Sigmoid colon (tissue), 7 donors: Measurements from ENCODE around the gene CCDC57. TPM values are rescaled to one million over a fixed set of nuclear protein-coding genes. Genes with fewer than 3 reads are reported as not detected.

ENCODE experiments used
- DNase-seq: peaks from one replicate; pipeline ENCODE4 v3.0.0-alpha.2; 2019
- H3K27ac ChIP-seq, 4 donors: fragments of 200-600 bp; sonication (generic); one replicate each; pipeline ENCODE4 v1.5.1; 2016 to 2019; ENCODE audit warnings: mild to moderate bottlenecking in 1 of 4
- H3K27me3 ChIP-seq, 3 donors: fragments of 200-600 bp; sonication (generic); one replicate each; pipeline ENCODE4 v1.5.1; 2019; ENCODE audit warnings: mild to moderate bottlenecking in 1 of 3
- H3K36me3 ChIP-seq, 4 donors: fragments of 200-600 bp; sonication (generic); one replicate each; pipeline ENCODE4 v1.5.1; 2016 to 2019
- H3K4me1 ChIP-seq, 4 donors: fragments of 200-600 bp; sonication (generic); one replicate each; pipeline ENCODE4 v1.5.1; 2017 to 2019
- H3K4me3 ChIP-seq, 4 donors: fragments of 200-600 bp; sonication (generic); one replicate each; pipeline ENCODE4 v1.5.1; 2017 to 2019; ENCODE audit warnings: mild to moderate bottlenecking in 2 of 4, moderate library complexity in 1 of 4
- H3K9me3 ChIP-seq, 4 donors: fragments of 200-600 bp in 3 of 4; sonication (generic) in 3 of 4; one replicate each; pipeline versions ENCODE4 v1.5.1 to v1.6.1; 2013 to 2019
- EP300 ChIP-seq, 4 donors: sonication (generic); formaldehyde crosslinking; IDR thresholded peaks; one replicate each; pipeline ENCODE4 v1.6.1; 2017; ENCODE audit warnings: antibody characterized with exemption in 4 of 4
- POLR2A ChIP-seq, 2 donors: fragments of 450-650 bp; IDR thresholded peaks; one replicate each; pipeline ENCODE4 v1.6.1; 2016; ENCODE audit warnings: antibody characterized with exemption in 2 of 2, mild to moderate bottlenecking in 2 of 2, moderate library complexity in 2 of 2
- POLR2AphosphoS5 ChIP-seq, 4 donors: sonication (generic); formaldehyde crosslinking; IDR thresholded peaks; one replicate each; pipeline ENCODE4 v1.6.1; 2017; ENCODE audit warnings: antibody characterized with exemption in 4 of 4
- WGBS, 2 donors: extraction: QIAGEN DNeasy Blood & Tissue Kit; methylation state at CpG; one replicate each; pipeline ENCODE4 v1.1.7; 2013; 5-methylcytosine and 5-hydroxymethylcytosine counted together
- intact Hi-C: fragments of 100-400 bp; cut with DNase I; formaldehyde crosslinking; loops from one replicate; pipeline ENCODE4 v1.15.1; 2023
- polyA plus RNA-seq, 3 donors: library from polyadenylated mRNA; stranded (reverse); fragments of 200-250 nt; gene quantifications; one replicate each; pipeline ENCODE4 v1.2.3, GENCODE V29; 2013
- total RNA-seq, 4 donors: library from RNA; depleted of rRNA; stranded (reverse); fragments of >200 nt; gene quantifications; one replicate each; pipeline ENCODE4 v1.1.0, GENCODE V29; 2016
- TF ChIP-seq, protein P1 (sequence below), 4 experiments: fragments of 450-650 bp in 3 of 4; fragments of 200-600 bp in 1 of 4; IDR thresholded peaks; one replicate each; pipeline ENCODE4 v1.5.1; 2016 to 2019; ENCODE audit warnings: antibody characterized with exemption in 4 of 4, mild to moderate bottlenecking in 3 of 4, moderate library complexity in 2 of 4
- donor health status: healthy with polysubstance abuse.
- donor health status: Bipolar disorder and iron deficiency.
- donor health status: healthy.

The CCDC57 gene
- total and polyA plus RNA-seq, 7 donors = 13.3 to 47.8 (median 24.4) TPM

DNA sequence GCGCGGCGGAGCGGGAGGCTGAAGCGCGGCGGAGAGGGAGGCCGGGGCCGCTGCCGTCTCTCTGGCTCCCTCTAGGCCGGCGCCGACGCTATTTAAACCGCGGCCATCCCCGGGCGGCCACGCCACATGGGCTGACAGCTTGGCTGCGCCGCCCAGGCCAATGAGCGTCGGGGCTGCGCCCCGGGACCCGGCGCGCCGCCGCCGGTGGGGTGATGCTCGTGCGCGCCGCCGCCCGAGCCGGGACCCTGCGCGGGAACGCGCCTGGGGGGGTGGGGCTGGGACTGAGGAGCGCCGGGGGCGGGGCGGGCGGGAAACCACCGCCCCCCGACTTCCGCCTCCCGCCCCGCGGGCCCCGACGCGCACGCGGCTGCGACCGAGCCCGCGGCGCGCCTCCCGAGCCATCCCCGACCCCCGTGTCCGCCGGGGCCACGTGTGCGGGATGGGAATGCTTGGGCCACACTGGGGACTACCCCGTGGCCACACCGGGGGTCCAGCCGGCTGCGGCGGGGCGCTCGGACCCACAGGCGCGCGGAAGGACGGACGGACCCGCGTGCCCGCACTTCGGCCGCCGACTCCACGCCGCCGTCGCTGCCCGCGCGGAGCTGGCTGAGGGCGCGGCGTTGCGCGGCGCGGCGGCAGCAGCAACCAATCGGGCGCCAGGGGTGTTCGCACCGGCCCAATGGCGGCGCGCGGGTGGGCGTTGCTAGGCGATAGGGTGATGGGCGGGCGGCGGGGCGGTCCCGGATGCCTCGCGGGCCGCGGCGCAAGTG, 114.3 kb downstream of the CCDC57 start, which contains the start of gene FASN:
TSS of gene FASN (minus strand) at position 68 of the 770 bp plus-strand sequence. CDS start 1,791 bp downstream, outside the sequence.
- Histone ChIP-seq H3K4me3 (peak within 1 kb of the TSS; percentile 59 to 94 (median 65)), H3K4me1 (peaks cover 0 to 50% (median 39%) of the 10 kb centered on the region in 4 donors), H3K27ac (peak within 1 kb of the TSS; percentile 88 to 98 (median 94)), H3K36me3 (peaks cover 18 to 28% (median 21%) of the 10 kb centered on the region in 4 donors), H3K9me3 (no peaks in the 10 kb centered on the region), H3K27me3 (no peaks in the 10 kb centered on the region)
- 0 to 1% methylated on average over 124 of the region's 124 CpGs for WGBS, 2 donors
- intact Hi-C loops = loop anchor here (2.0 to 5.0 kb wide), 3 partner anchors 34 to 226 kb away; partner anchors contain the start of genes ARHGDIA, DCXR and DUS1L
- peak; percentile 97 for DNase-seq
- TF ChIP-seq POLR2AphosphoS5 (IDR thresholded peaks at IDR 0.05) (peak; percentile 62 to 91 (median 77)), EP300 (IDR thresholded peaks at IDR 0.05) (no peak), POLR2A (IDR thresholded peaks at IDR 0.05) (peak; percentile 28 to 38)
- TF ChIP-seq, protein P1, sequence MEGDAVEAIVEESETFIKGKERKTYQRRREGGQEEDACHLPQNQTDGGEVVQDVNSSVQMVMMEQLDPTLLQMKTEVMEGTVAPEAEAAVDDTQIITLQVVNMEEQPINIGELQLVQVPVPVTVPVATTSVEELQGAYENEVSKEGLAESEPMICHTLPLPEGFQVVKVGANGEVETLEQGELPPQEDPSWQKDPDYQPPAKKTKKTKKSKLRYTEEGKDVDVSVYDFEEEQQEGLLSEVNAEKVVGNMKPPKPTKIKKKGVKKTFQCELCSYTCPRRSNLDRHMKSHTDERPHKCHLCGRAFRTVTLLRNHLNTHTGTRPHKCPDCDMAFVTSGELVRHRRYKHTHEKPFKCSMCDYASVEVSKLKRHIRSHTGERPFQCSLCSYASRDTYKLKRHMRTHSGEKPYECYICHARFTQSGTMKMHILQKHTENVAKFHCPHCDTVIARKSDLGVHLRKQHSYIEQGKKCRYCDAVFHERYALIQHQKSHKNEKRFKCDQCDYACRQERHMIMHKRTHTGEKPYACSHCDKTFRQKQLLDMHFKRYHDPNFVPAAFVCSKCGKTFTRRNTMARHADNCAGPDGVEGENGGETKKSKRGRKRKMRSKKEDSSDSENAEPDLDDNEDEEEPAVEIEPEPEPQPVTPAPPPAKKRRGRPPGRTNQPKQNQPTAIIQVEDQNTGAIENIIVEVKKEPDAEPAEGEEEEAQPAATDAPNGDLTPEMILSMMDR (IDR thresholded peaks at IDR 0.05) = peak in 1 of 4 experiments; percentile 31

DNA sequence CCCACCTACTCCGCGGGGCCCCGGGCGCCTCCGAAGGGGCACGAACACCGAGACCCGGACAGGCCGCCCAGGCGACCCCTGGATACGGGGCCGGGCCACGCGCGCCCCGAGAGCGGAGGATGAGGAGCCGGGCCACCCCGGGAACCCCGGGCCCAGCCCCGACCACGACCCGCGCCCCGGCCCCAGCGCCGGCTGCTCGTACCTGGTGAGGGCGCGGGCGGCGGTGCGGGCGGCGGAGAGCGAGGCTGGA, 114.8 kb downstream of the CCDC57 start:
- Histone ChIP-seq H3K27ac (peak overlapping the region; percentile 88 to 98 (median 94)), H3K27me3 (no peaks in the 10 kb centered on the region), H3K4me3 (peak overlapping the region; percentile 59 to 94 (median 65)), H3K9me3 (no peaks in the 10 kb centered on the region), H3K36me3 (peaks cover 23 to 33% (median 26%) of the 10 kb centered on the region in 4 donors), H3K4me1 (peaks cover 0 to 45% (median 37%) of the 10 kb centered on the region in 4 donors)
- TF ChIP-seq, protein P1 (IDR thresholded peaks at IDR 0.05) = no peak
- TF ChIP-seq POLR2AphosphoS5 (IDR thresholded peaks at IDR 0.05) (no peak), EP300 (IDR thresholded peaks at IDR 0.05) (no peak), POLR2A (IDR thresholded peaks at IDR 0.05) (no peak)
- intact Hi-C loops = loop anchor here (2.0 to 5.0 kb wide), 3 partner anchors 33 to 226 kb away; partner anchors contain the start of genes ARHGDIA, DCXR and DUS1L
- no peak for DNase-seq
- WGBS, 2 donors = 1% methylated on average over 36 of the region's 36 CpGs

DNA sequence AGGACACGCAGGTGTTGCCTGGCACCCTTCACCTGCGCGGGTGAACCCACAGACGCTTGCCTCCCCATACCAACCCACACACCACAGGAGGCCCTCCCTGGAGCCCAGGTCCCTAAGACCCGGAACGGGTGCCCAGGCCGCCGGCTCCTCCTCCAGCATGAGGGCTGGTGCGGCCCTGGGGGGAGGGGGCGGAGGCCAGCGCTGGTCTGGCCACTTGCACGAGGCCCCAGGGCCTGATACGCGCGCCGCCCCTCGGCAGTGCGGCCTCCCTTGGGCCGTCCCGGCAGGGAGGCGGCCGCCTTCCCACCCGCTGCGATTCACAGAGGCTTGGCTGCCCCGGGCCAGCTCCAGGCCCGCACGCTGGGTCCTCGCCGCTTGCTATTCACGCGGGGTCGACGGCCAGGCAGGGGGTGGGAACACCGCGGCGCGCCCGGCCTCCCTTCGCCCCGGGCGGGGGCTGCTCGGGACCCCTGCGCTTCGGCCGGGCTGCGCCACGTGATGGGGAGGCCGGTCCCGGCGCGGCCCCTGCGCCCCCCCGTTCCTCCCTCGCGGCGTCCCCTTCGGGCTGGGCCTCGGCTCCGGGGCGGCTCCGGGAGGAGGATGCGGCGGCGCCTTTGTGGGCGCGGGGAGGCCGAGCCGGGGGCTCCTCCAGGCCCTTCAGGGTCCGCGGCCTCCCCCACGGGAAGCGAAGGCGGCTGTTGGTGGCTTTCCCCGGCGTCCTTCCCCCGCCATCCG, 115.3 kb downstream of the CCDC57 start:
- H3K4me1 ChIP-seq = peaks cover 0 to 45% (median 37%) of the 10 kb centered on the region in 4 donors
- no peak for DNase-seq
- intact Hi-C loops = loop anchor here (5.0 kb wide), 1 partner anchor 225 kb away; the partner anchor contains the start of gene ARHGDIA

DNA sequence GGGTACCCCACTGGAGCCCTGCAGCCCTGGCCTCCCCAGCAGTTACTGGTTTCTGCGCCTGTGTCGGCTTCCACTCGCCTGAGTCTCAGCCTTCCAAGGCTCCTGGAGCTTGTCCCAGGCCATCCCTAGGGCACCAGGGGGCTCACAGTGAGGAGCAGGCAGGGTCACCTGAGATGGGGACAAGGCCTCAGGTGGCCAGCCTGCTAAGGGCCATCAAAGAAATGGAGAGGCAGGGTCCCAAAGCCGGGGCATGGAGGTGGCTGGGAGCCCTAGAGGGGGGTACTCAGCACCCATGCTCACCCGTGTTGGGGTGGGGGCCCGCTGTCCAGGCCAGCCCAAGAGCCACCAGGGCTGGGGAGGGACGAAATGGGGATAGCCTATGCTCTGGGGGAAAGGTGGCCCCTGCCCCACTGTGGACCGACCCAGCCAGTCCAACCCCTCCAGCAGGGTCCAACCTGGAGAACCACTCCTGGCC, 115.9 kb downstream of the CCDC57 start:
- TF ChIP-seq, protein P1 (IDR thresholded peaks at IDR 0.05) = no peak
- TF ChIP-seq POLR2AphosphoS5 (IDR thresholded peaks at IDR 0.05) (no peak), EP300 (IDR thresholded peaks at IDR 0.05) (no peak), POLR2A (IDR thresholded peaks at IDR 0.05) (no peak)
- peaks cover 31 to 44% (median 37%) of the 10 kb centered on the region in 4 donors for H3K36me3 ChIP-seq
- intact Hi-C loops = loop anchor here (5.0 kb wide), 1 partner anchor 224 kb away; the partner anchor contains the start of gene ARHGDIA
- WGBS, 2 donors = 54 to 68% methylated on average over 8 of the region's 8 CpGs
- peaks cover 0 to 45% (median 37%) of the 10 kb centered on the region in 4 donors for H3K4me1 ChIP-seq
- H3K27ac ChIP-seq = peak overlapping the region; percentile 88 to 98 (median 94)
- H3K4me3 ChIP-seq = peak overlapping the region; percentile 59 to 94 (median 65)
- DNase-seq = no peak
- no peaks in the 10 kb centered on the region for H3K9me3 ChIP-seq
- H3K27me3 ChIP-seq = no peaks in the 10 kb centered on the region

More for the DNA sequence above, 115.3 kb downstream of the CCDC57 start:
- H3K27me3 ChIP-seq = no peaks in the 10 kb centered on the region
- peaks cover 28 to 38% (median 31%) of the 10 kb centered on the region in 4 donors for H3K36me3 ChIP-seq
- no peaks in the 10 kb centered on the region for H3K9me3 ChIP-seq
- 0 to 1% methylated on average over 77 of the region's 77 CpGs for WGBS, 2 donors
- peak overlapping the region; percentile 59 to 94 (median 65) for H3K4me3 ChIP-seq
- peak overlapping the region; percentile 88 to 98 (median 94) for H3K27ac ChIP-seq
- no peak for TF ChIP-seq POLR2A (IDR thresholded peaks at IDR 0.05)
- TF ChIP-seq POLR2AphosphoS5 (IDR thresholded peaks at IDR 0.05) = peak in 1 of 4 donors; percentile 60
- TF ChIP-seq, protein P1 (IDR thresholded peaks at IDR 0.05) = no peak
